Measurements from ENCODE around the gene CDV3. TPM values are rescaled to one million over a fixed set of nuclear protein-coding genes. Genes with fewer than 3 reads are reported as not detected.

Gene CDV3
- total and polyA plus RNA-seq, 9 of the 15 experiments (the other 6 are each of a cell fraction or from before 2014, with no cell fraction given) = 72.3 to 273 (median 116) TPM

DNA sequence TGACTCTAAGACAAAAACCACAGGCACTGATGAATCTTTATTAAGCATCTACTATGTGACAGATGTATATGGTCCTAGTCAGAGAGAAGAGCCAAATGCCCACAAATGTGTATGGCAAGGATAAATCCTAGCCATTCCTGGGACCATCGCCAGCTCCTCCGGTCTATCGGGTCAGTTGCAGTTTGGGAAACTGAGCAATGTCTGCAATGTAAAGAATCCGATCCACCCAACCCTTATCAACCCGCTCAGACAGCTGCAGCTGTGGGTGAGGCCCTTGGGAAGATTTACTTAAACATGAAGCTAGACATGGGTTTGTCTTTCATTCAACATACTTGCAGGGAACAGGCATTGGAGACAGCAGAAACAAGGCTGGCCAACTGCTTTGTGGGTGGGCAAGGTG, 40.5 kb upstream of the CDV3 start:
- Histone ChIP-seq H3K27ac (ENCODE audit: extremely low read depth, low read depth, low read length) (no peak overlapping the region), H3K9me1 (ENCODE audit: control insufficient read depth, insufficient read depth, low read length) (no peaks in the 10 kb centered on the region), H4K20me1 (replicated peaks; ENCODE audit: control insufficient read depth, insufficient read depth, low read length) (no peaks in the 10 kb centered on the region; the same call in 1 of the 2 replicates), H2AFZ (ENCODE audit: low read depth, low read length) (no peak overlapping the region), H3K36me3 (ENCODE audit: control insufficient read depth, insufficient read depth, low read length) (no peaks in the 10 kb centered on the region), H3K27me3 (ENCODE audit: control insufficient read depth in 2 of 2, insufficient read depth in 2 of 2, low read length in 2 of 2) (no peaks in the 10 kb centered on the region; a peak in 2 of 5 replicates), H3K4me2 (ENCODE audit: insufficient read depth, low read length) (no peak overlapping the region), H3K79me2 (ENCODE audit: control insufficient read depth, insufficient read depth, low read length) (no peaks in the 10 kb centered on the region), H3K9ac (ENCODE audit: insufficient read depth in 1 of 2, low read depth in 2 of 2, low read length in 2 of 2) (no peak overlapping the region), H3K4me3 (no peak overlapping the region), H3K9me3 (replicated peaks; ENCODE audit: control insufficient read depth, insufficient read depth, low read depth, low read length) (no peaks in the 10 kb centered on the region), H3K4me1 (replicated peaks in 1 of 2; ENCODE audit: control insufficient read depth in 2 of 2, insufficient read depth in 2 of 2, low read length in 2 of 2) (no peaks in the 10 kb centered on the region)
- no peak for TF ChIP-seq KAT7 (CRISPR knock-in tag; IDR thresholded peaks at IDR 0.05; ENCODE audit: borderline replicate concordance)
- TF ChIP-seq POLR3G (IDR thresholded peaks at IDR 0.05; ENCODE audit: extremely low read depth, insufficient read length, insufficient replicate concordance) = no peak
- BruUV-seq (replicated peaks) = no TSS peak
- ChIA-PET CTCF (ENCODE audit: low intra/inter-chr PET ratio) (no interaction called here), POLR2A (interaction anchor here (0.6 to 0.7 kb wide), 2 partner anchors 17 to 318 kb away, joined by 3 read pairs; no protein-coding TSS in a partner anchor)
- intact Hi-C loops (cut with micrococcal nuclease) (no loop called here), in situ Hi-C loops (cut with MboI) (no loop called here)
- no peak for ATAC-seq
- FAIRE-seq = no peak
- 0% methylated on average over 4 of the region's 5 CpGs for WGBS (ENCODE audit: insufficient coverage, low coverage, missing lambda C conversion rate)
- DNase-seq (ENCODE audit: extremely low read depth in 1 of 4, low spot score in 3 of 4) = no peak

GRCh38 chr3:133535971-133536881, 37.3 kb upstream of the CDV3 start:
- no peak for FAIRE-seq
- H3K27me3 ChIP-seq (ENCODE audit: control insufficient read depth in 2 of 2, insufficient read depth in 2 of 2, low read length in 2 of 2) = no peaks in the 10 kb centered on the region; a peak in 2 of 5 replicates
- in situ Hi-C loops (cut with MboI) (no loop called here), intact Hi-C loops (cut with micrococcal nuclease) (no loop called here)
- H3K4me1 ChIP-seq (replicated peaks in 1 of 2; ENCODE audit: control insufficient read depth in 2 of 2, insufficient read depth in 2 of 2, low read length in 2 of 2) = no peaks in the 10 kb centered on the region
- H4K20me1 ChIP-seq (replicated peaks; ENCODE audit: control insufficient read depth, insufficient read depth, low read length) = no peaks in the 10 kb centered on the region; the same call in 1 of the 2 replicates
- no peak overlapping the region for H3K27ac ChIP-seq (ENCODE audit: extremely low read depth, low read depth, low read length)
- no peak for DNase-seq (ENCODE audit: extremely low read depth in 1 of 4, low spot score in 3 of 4)
- H3K4me3 ChIP-seq = no peak overlapping the region
- H3K9me1 ChIP-seq (ENCODE audit: control insufficient read depth, insufficient read depth, low read length) = no peaks in the 10 kb centered on the region
- H2AFZ ChIP-seq (ENCODE audit: low read depth, low read length) = no peak overlapping the region
- ATAC-seq = no peak
- H3K9me3 ChIP-seq (replicated peaks; ENCODE audit: control insufficient read depth, insufficient read depth, low read depth, low read length) = no peaks in the 10 kb centered on the region
- 0% methylated on average over 1 of the region's 1 CpG for whole genome bisulfite sequencing (ENCODE audit: insufficient coverage, low coverage, missing lambda C conversion rate)
- no TSS peak for BruUV-seq (replicated peaks)
- no peaks in the 10 kb centered on the region for H3K79me2 ChIP-seq (ENCODE audit: control insufficient read depth, insufficient read depth, low read length)
- H3K36me3 ChIP-seq (ENCODE audit: control insufficient read depth, insufficient read depth, low read length) = no peaks in the 10 kb centered on the region
- no peak overlapping the region for H3K4me2 ChIP-seq (ENCODE audit: insufficient read depth, low read length)
- POLR2A ChIA-PET = no interaction called here
- CTCF ChIA-PET (ENCODE audit: low intra/inter-chr PET ratio) = no interaction called here
- H3K9ac ChIP-seq (ENCODE audit: insufficient read depth in 1 of 2, low read depth in 2 of 2, low read length in 2 of 2) = no peak overlapping the region
- TF ChIP-seq POLR2H (tag; IDR thresholded peaks at IDR 0.05; ENCODE audit: low read depth) = no peak
- TF ChIP-seq CREM (IDR thresholded peaks at IDR 0.05; ENCODE audit: low read depth) = no peak
- no peak for TF ChIP-seq COPS2 (conservative IDR thresholded peaks at IDR 0.05)
- TF ChIP-seq POU5F1 (IDR thresholded peaks at IDR 0.05; ENCODE audit: borderline replicate concordance, low read depth, low read length, partially characterized antibody) = no peak
- TF ChIP-seq SP2 (IDR thresholded peaks at IDR 0.05; ENCODE audit: extremely low read depth, low read depth, low read length, poor library complexity, severe bottlenecking) = no peak
- TF ChIP-seq ETV6 (IDR thresholded peaks at IDR 0.05; ENCODE audit: borderline replicate concordance in 1 of 2, low read depth in 2 of 2, low read length in 1 of 2) = no peak
- no peak for TF ChIP-seq ETV6 (CRISPR knock-in tag; IDR thresholded peaks at IDR 0.05; ENCODE audit: borderline replicate concordance)
- TF ChIP-seq, protein P1, sequence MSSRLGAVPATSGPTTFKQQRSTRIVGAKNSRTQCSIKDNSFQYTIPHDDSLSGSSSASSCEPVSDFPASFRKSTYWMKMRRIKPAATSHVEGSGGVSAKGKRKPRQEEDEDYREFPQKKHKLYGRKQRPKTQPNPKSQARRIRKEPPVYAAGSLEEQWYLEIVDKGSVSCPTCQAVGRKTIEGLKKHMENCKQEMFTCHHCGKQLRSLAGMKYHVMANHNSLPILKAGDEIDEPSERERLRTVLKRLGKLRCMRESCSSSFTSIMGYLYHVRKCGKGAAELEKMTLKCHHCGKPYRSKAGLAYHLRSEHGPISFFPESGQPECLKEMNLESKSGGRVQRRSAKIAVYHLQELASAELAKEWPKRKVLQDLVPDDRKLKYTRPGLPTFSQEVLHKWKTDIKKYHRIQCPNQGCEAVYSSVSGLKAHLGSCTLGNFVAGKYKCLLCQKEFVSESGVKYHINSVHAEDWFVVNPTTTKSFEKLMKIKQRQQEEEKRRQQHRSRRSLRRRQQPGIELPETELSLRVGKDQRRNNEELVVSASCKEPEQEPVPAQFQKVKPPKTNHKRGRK (tag; IDR thresholded peaks at IDR 0.05) = no peak
- no peak for TF ChIP-seq KDM5B (IDR thresholded peaks at IDR 0.05; ENCODE audit: insufficient replicate concordance, low read depth, low read length)
- TF ChIP-seq ZSCAN29 (IDR thresholded peaks at IDR 0.05) = no peak
